BJ (cell line): ENCODE results near the gene CHST8. TPM values are rescaled to one million over a fixed set of nuclear protein-coding genes. Genes with fewer than 3 reads are reported as not detected.

ENCODE experiments used
- CTCF ChIA-PET: fragments of 350-600 bp; formaldehyde crosslinking; extraction: SDS; loops from one replicate; lab custom pipeline; 2021; ENCODE audit warnings: antibody characterized with exemption, inconsistent platforms; lab: Yijun Ruan, JAX
- POLR2A ChIA-PET: fragments of 300-600 bp; sonication (Branson Sonifier 250); formaldehyde crosslinking; extraction: SDS; loops from one replicate; lab custom pipeline; 2021; ENCODE audit warnings: antibody characterized with exemption; lab: Charles Lee
- DNase-seq: peaks from one replicate; pipeline ENCODE4 v3.0.0-alpha.2; 2011; ENCODE audit warnings: low read depth
- H3K27me3 ChIP-seq: 2 replicates; pipeline ENCODE4 v1.6.0; 2011; ENCODE audit warnings: low read length; ENCODE audit not compliant: control insufficient read depth, insufficient read depth
- H3K36me3 ChIP-seq: 2 replicates; pipeline ENCODE4 v1.5.1; 2011; ENCODE audit warnings: low read length; ENCODE audit not compliant: control insufficient read depth, insufficient read depth
- H3K4me3 ChIP-seq: 2 replicates; pipeline ENCODE4 v1.5.1; 2011; ENCODE audit warnings: low read depth, mild to moderate bottlenecking, control low read depth, low read length
- polyA plus RNA-seq: library from polyadenylated mRNA; depleted of rRNA; stranded (reverse); fragments of >200 nt; gene quantifications from 2 replicates; pipeline ENCODE4 v1.2.3, GENCODE V29; 2011
- TF ChIP-seq, protein P1 (sequence below): IDR thresholded peaks from 2 replicates; pipeline ENCODE4 v1.5.1; 2011; ENCODE audit warnings: low read depth, mild to moderate bottlenecking, control low read depth, inconsistent platforms, low read length, moderate library complexity; ENCODE audit not compliant: insufficient read depth

The CHST8 gene
- polyA plus RNA-seq, 1 experiment, result 0.09 TPM

DNA sequence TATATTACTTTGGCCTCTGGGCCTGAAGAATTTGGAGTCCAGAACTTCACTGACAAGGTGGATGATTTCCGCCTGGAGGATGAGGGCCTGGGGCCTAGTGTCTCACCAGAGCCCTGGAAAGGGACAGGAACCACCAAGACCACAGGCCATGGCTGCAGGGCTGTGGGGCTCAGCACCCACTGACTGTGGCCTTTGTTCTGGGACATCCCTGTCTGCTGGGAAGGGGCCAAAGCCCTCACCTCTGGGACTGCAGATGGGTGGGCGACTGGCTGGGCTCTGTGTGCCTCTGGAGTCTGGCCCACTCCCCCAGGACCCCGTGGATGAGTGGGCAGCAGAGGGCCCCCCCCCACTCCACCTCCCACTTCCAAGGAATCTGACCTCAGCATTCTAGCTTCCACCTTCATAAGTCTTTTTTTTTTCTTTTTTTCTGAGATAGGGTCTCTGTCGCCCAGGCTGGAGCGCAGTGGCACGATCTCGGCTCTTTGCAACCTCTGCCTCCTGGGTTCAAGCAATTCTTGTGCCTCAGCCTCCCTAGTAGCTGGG, 20.3 kb downstream of the CHST8 start:
- no peak for DNase-seq
- TF ChIP-seq, protein P1, sequence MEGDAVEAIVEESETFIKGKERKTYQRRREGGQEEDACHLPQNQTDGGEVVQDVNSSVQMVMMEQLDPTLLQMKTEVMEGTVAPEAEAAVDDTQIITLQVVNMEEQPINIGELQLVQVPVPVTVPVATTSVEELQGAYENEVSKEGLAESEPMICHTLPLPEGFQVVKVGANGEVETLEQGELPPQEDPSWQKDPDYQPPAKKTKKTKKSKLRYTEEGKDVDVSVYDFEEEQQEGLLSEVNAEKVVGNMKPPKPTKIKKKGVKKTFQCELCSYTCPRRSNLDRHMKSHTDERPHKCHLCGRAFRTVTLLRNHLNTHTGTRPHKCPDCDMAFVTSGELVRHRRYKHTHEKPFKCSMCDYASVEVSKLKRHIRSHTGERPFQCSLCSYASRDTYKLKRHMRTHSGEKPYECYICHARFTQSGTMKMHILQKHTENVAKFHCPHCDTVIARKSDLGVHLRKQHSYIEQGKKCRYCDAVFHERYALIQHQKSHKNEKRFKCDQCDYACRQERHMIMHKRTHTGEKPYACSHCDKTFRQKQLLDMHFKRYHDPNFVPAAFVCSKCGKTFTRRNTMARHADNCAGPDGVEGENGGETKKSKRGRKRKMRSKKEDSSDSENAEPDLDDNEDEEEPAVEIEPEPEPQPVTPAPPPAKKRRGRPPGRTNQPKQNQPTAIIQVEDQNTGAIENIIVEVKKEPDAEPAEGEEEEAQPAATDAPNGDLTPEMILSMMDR, result no peak
- Histone ChIP-seq H3K4me3 (no peak overlapping the region), H3K27me3 (no peaks in the 10 kb centered on the region), H3K36me3 (no peaks in the 10 kb centered on the region)
- CTCF ChIA-PET, result no interaction called here
- POLR2A ChIA-PET, result no interaction called here

GRCh38 chr19:33644284-33644836, 22.6 kb downstream of the CHST8 start:
- DNase-seq, result no peak
- Histone ChIP-seq H3K4me3 (no peak overlapping the region), H3K27me3 (no peaks in the 10 kb centered on the region), H3K36me3 (no peaks in the 10 kb centered on the region)
- ChIA-PET CTCF (no interaction called here), POLR2A (no interaction called here)
- TF ChIP-seq, protein P1, result no peak

DNA sequence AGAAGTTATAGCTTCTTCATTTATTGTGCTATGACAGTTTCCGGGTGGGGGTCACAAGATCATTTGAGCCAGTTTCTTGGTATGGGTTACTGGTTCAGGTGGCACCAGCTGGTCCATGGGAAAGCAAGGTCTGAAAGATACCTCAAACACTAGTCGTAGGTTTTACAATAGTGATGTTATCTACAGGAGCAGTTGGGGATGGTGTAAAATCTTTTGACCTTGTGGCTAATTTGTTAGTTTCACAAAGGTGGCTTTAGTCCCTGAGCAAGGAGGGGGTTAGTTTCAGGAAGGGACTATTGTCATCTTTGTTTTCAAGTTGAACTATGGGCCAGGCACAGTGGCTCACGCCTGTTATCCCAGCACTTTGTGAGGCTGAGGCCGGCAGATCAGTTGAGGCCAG, 24.6 kb downstream of the CHST8 start:
- TF ChIP-seq, protein P1, result no peak
- ChIA-PET POLR2A (no interaction called here), CTCF (no interaction called here)
- H3K4me3 ChIP-seq, result no peak overlapping the region
- H3K36me3 ChIP-seq, result no peaks in the 10 kb centered on the region
- no peaks in the 10 kb centered on the region for H3K27me3 ChIP-seq
- no peak for DNase-seq

DNA sequence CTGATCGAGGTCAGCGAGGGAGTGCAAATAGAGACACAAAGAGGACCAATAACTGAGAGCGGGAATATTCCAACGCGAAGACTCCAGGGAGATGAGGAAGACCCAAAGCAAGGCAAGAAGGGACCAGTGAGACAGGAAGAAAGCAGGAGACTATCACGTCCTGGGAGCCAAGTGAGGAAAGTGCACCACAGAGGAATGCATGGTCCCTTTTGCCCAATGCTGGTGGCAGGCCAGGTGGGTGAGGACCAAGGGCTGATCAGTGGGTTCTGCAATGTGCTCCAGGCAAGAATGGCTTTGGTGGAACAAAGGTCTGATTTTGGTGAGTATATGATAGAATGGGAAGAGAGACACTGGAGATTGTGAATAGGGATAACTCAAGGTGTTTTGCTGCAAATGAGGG, 25.4 kb downstream of the CHST8 start:
- ChIA-PET POLR2A (no interaction called here), CTCF (no interaction called here)
- Histone ChIP-seq H3K27me3 (no peaks in the 10 kb centered on the region), H3K4me3 (no peak overlapping the region), H3K36me3 (no peaks in the 10 kb centered on the region)
- TF ChIP-seq, protein P1, result no peak
- no peak for DNase-seq

- POLR2A ChIA-PET, result no interaction called here
Observed at GRCh38 chr19:33649627-33650305, 28.0 kb downstream of the CHST8 start.

More at GRCh38 chr19:33649627-33650305, 28.0 kb downstream of the CHST8 start:
- H3K4me3 ChIP-seq, result no peak overlapping the region
- TF ChIP-seq, protein P1, result no peak
- no peak for DNase-seq
- CTCF ChIA-PET, result interaction anchor here (0.6 kb wide), 1 partner anchor 185 kb away, joined by 3 read pairs; no protein-coding TSS in a partner anchor
- no peaks in the 10 kb centered on the region for H3K36me3 ChIP-seq
- H3K27me3 ChIP-seq, result no peaks in the 10 kb centered on the region; the same call in 1 of the 2 replicates
